LNCaP clone FGC (cell line): ENCODE results near the gene RASGRF1.

Experiments used
- DNase-seq: peaks from one replicate; pipeline ENCODE4 v3.0.0-alpha.2; 2011; ENCODE audit warnings: low read depth
- H3K4me3 ChIP-seq: 2 replicates; pipeline ENCODE4 v1.5.1; 2011; ENCODE audit warnings: mild to moderate bottlenecking, low read depth, low read length, control low read depth
- TF ChIP-seq, protein P1 (sequence below): IDR thresholded peaks from 2 replicates; pipeline ENCODE4 v1.5.1; 2012; ENCODE audit warnings: mild to moderate bottlenecking; ENCODE audit not compliant: control insufficient read depth, insufficient read depth; ENCODE audit errors: extremely low read depth

RASGRF1 gene

DNA sequence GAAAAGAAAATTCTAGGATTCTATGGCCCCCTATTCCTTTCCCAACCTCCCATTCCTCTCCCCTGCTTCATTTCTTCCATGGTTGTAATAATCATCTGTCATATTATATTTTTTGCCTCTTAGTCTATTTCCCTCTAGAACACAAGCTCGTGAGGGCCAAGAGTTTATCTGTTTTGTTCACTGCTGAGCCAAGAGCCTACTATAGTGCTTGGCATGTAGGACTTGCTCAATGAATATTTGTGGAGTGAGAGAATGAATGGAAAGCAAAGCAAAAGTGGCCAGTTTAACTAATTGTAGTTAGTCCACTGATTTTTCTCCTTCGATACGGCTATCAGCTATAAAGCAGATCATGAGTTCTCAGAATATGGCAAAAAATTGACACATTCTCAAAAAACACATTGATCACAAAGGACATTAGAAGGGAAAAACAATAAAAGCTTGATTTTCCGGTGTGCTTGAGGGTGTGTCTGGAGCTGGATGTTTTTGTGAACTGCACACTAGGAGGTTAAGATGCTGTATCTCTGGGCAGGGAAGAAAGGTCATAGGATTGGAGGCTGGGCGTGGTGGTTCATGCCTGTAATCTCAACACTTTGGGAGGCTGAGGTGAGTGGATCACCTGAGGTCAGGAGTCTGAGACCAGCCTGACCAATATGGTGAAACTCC, 120.8 kb downstream of the RASGRF1 start:
- DNase-seq = no peak
- no peak overlapping the region for H3K4me3 ChIP-seq
- TF ChIP-seq, protein P1, sequence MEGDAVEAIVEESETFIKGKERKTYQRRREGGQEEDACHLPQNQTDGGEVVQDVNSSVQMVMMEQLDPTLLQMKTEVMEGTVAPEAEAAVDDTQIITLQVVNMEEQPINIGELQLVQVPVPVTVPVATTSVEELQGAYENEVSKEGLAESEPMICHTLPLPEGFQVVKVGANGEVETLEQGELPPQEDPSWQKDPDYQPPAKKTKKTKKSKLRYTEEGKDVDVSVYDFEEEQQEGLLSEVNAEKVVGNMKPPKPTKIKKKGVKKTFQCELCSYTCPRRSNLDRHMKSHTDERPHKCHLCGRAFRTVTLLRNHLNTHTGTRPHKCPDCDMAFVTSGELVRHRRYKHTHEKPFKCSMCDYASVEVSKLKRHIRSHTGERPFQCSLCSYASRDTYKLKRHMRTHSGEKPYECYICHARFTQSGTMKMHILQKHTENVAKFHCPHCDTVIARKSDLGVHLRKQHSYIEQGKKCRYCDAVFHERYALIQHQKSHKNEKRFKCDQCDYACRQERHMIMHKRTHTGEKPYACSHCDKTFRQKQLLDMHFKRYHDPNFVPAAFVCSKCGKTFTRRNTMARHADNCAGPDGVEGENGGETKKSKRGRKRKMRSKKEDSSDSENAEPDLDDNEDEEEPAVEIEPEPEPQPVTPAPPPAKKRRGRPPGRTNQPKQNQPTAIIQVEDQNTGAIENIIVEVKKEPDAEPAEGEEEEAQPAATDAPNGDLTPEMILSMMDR = no peak

DNA sequence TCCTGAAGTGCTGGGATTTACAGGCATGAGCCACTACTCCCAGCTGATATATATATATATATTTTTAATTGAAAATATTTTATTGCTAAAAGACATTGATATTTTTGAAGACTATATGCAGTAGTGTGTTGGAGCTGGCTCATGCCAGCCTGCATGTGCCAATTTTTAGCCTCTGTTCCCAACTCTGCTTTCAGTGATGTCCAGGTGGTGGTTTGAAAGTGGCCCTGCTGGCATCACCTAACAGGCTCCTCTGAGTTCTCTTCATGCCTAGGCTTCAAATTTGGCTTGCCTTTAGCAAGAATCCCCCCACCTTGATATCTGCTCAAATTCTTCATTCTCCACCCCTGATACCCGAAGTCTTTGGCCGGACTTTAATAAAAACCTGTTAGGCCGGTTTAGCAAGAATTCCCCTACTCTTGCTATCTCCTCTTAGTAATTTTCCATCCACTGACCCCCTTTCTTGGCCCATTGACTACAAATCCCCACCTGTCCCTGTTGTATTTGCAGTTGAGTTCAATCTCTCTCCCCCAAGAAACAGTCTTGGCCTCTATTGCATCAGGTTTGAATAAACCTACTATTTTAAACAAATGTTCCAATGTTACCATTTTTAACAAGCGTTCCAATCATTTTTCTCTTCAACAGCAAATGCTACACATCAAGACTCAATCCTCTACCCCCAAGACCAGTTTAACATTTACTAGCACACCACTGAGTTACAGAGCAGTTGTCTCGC, 121.9 kb downstream of the RASGRF1 start:
- TF ChIP-seq, protein P1 = no peak
- H3K4me3 ChIP-seq = no peak overlapping the region
- DNase-seq = no peak

DNA sequence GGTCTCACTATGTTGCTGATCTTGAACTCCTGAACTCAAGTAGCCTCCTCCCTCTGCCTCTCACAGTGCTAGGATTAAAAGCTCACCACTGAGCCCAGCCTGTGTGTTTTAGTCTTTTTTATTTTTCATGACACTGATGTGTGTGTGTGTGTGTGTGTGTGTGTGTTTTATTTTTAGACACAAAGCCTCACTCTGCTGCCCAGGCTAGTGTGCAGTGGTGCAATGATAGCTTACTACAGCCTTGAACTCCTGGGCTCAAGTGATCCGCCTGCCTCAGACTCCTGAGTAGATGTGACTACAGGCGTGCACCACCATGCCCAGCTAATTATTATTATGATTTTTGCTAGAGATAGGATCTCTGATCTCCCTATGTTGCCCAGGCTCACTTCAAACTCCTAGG, 122.5 kb downstream of the RASGRF1 start:
- no peak overlapping the region for H3K4me3 ChIP-seq
- TF ChIP-seq, protein P1 = no peak
- no peak for DNase-seq

- TF ChIP-seq, protein P1 = no peak
- no peak for DNase-seq
- no peak overlapping the region for H3K4me3 ChIP-seq
Measured at GRCh38 chr15:78960308-78960707, 130.3 kb downstream of the RASGRF1 start.

- H3K4me3 ChIP-seq = no peak overlapping the region
- TF ChIP-seq, protein P1 = no peak
- no peak for DNase-seq
Measured at GRCh38 chr15:78959360-78959759, 131.2 kb downstream of the RASGRF1 start.

DNA sequence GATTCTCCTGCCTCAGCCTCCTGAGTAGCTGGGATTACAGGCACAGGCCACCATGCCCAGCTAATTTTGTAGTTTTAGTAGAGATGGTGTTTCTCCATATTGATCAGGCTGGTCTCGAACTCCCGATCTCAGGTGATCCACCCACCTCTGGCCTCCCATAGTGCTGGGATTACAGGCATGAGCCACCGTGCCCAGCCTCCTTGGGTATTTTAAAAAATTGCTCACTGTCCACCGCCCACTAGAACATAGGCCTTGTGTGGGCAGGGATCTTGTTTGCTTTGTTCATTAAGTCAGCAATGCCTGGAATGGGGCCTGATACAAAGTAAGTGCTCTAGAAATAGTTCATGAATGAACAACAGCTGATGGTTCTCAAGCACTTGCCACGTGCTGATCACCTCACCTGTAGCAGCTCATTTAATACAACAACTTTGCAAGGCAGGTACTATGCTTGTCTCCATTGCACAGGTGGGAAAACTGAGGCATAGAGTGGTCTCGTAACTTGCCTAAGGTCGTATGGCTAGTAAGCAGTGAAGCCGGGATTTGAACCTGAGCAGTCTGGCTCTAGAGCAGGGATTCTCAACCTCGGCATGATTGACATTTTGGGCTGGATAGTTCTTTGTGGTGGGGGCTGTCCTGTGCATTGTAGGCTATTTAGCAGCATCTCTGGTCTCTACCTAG, 133.0 kb downstream of the RASGRF1 start:
- DNase-seq = no peak
- H3K4me3 ChIP-seq = no peak overlapping the region
- TF ChIP-seq, protein P1 = no peak

DNA sequence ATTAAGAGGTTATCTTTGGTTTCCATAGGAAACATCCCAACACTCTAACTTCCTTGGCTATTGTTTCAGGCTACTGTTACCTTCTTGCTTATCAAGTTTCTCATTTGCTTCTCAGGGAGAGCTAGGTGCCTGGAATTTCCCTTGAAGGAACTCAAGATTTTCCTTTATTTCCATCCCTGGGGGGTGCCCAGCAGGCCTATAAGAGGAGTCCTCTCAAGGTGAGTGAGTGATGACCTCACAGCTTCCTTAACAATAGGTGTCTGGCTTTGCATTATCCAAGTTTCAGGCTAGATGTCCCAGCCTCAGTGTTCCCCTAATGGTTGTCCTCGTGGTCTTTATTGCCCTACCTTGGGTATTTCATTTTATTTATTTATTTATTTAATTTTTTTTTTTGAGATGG, 133.6 kb downstream of the RASGRF1 start:
- H3K4me3 ChIP-seq = no peak overlapping the region
- TF ChIP-seq, protein P1 = no peak
- DNase-seq = no peak
